ENCODE results near the gene CDH23. TPM values are rescaled to one million over a fixed set of nuclear protein-coding genes. Genes with fewer than 3 reads are reported as not detected.
A peak's percentile ranks its signal among the peaks of the same experiment; 100 is the strongest.

CDH23 gene
- total RNA-seq, 2 experiments from 2014 or later, result 0.16 to 0.61 TPM

GRCh38 chr10:71720288-71720687, 323.6 kb downstream of the CDH23 start:
- Mint-ChIP-seq H3K9me3 (ENCODE audit: low read depth) (no peaks in the 10 kb centered on the region), H3K4me3 (no peak overlapping the region), H3K27me3 (peaks cover 3% of the 10 kb centered on the region), H3K4me1 (peaks cover 11% of the 10 kb centered on the region), H3K27ac (no peak overlapping the region), H3K36me3 (no peaks in the 10 kb centered on the region)
- DNase-seq (no peak), ATAC-seq (no peak)
- CTCF ChIA-PET, result interaction anchor here (2.9 to 16.3 kb wide), 3 partner anchors 12 to 53 kb away, joined by 9 to 235 read pairs (median 12); partner anchors contain the start of gene VSIR

- Mint-ChIP-seq H3K36me3 (no peaks in the 10 kb centered on the region), H3K9me3 (ENCODE audit: low read depth) (no peaks in the 10 kb centered on the region), H3K4me3 (no peak overlapping the region), H3K27me3 (peaks cover 3% of the 10 kb centered on the region), H3K4me1 (peaks cover 20% of the 10 kb centered on the region), H3K27ac (no peak overlapping the region)
- DNase-seq, result no peak
- CTCF ChIA-PET, result interaction anchor here (1.2 to 3.1 kb wide), 3 partner anchors 9 to 52 kb away, joined by 3 to 9 read pairs (median 4); partner anchors contain the start of gene VSIR
- ATAC-seq, result no peak
These were observed 324.6 kb downstream of the CDH23 start for GRCh38 chr10:71721313-71721712.

GRCh38 chr10:71722849-71723248, 326.1 kb downstream of the CDH23 start:
- H3K9me3 Mint-ChIP-seq (ENCODE audit: low read depth), result no peaks in the 10 kb centered on the region
- peaks cover 35% of the 10 kb centered on the region for H3K4me1 Mint-ChIP-seq
- H3K36me3 Mint-ChIP-seq, result no peaks in the 10 kb centered on the region
- DNase-seq, result no peak
- no peak for ATAC-seq
- no peak overlapping the region for H3K4me3 Mint-ChIP-seq
- peaks cover 3% of the 10 kb centered on the region for H3K27me3 Mint-ChIP-seq
- no peak overlapping the region for H3K27ac Mint-ChIP-seq
- CTCF ChIA-PET, result interaction anchor here (4.8 to 7.0 kb wide), 3 partner anchors 10 to 50 kb away, joined by 38 to 55 read pairs (median 42); partner anchors contain the start of gene VSIR

DNA sequence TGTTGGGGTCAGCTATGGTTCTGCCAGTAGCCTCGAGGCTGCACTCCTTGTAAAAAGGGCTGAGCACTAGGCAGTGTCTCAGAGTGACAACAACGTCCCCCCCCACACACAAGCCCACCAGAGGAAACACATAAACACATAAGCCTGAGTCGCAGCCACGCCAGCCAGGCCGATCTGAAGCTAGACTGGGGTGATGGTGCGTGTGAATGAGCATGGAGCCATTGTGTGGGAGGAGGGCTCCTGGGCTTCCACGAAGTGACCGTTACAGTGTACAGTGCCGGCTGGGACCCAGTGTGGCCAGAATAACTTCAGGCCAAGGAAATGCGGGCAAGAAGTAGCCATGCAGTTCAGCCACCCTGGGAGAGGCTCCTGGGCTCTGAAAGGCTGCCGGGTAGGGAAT, 326.6 kb downstream of the CDH23 start:
- CTCF ChIA-PET, result interaction anchor here (4.8 to 7.0 kb wide), 3 partner anchors 10 to 49 kb away, joined by 38 to 55 read pairs (median 42); partner anchors contain the start of gene VSIR
- peaks cover 3% of the 10 kb centered on the region for H3K27me3 Mint-ChIP-seq
- H3K27ac Mint-ChIP-seq, result no peak overlapping the region
- H3K9me3 Mint-ChIP-seq (ENCODE audit: low read depth), result no peaks in the 10 kb centered on the region
- DNase-seq (no peak), ATAC-seq (no peak)
- H3K4me3 Mint-ChIP-seq, result no peak overlapping the region
- no peaks in the 10 kb centered on the region for H3K36me3 Mint-ChIP-seq
- peaks cover 40% of the 10 kb centered on the region for H3K4me1 Mint-ChIP-seq

- no peak for DNase-seq
- no peaks in the 10 kb centered on the region for H3K36me3 Mint-ChIP-seq
- peaks cover 52% of the 10 kb centered on the region for H3K4me1 Mint-ChIP-seq
- no peaks in the 10 kb centered on the region for H3K9me3 Mint-ChIP-seq (ENCODE audit: low read depth)
- H3K27me3 Mint-ChIP-seq, result peaks cover 3% of the 10 kb centered on the region
- H3K4me3 Mint-ChIP-seq, result no peak overlapping the region
- CTCF ChIA-PET, result interaction anchor here (0.9 to 7.3 kb wide), 11 partner anchors 9 to 87 kb away, joined by 3 to 55 read pairs (median 27); partner anchors contain the start of gene VSIR
- no peak for ATAC-seq
- H3K27ac Mint-ChIP-seq, result no peak overlapping the region
These were observed 327.8 kb downstream of the CDH23 start for GRCh38 chr10:71724539-71724938.

- no peak overlapping the region for H3K4me3 Mint-ChIP-seq
- CTCF ChIA-PET, result interaction anchor here (1.0 to 7.3 kb wide), 15 partner anchors 8 to 88 kb away, joined by 3 to 55 read pairs (median 22); partner anchors contain the start of gene VSIR
- H3K4me1 Mint-ChIP-seq, result peaks cover 57% of the 10 kb centered on the region
- H3K9me3 Mint-ChIP-seq (ENCODE audit: low read depth), result no peaks in the 10 kb centered on the region
- H3K36me3 Mint-ChIP-seq, result no peaks in the 10 kb centered on the region
- no peak overlapping the region for H3K27ac Mint-ChIP-seq
- DNase-seq, result no peak
- ATAC-seq, result no peak
- peaks cover 3% of the 10 kb centered on the region for H3K27me3 Mint-ChIP-seq
These were observed 328.5 kb downstream of the CDH23 start for GRCh38 chr10:71725249-71725648.

GRCh38 chr10:71725998-71726579, 329.4 kb downstream of the CDH23 start:
- Mint-ChIP-seq H3K4me3 (peak overlapping the region; percentile 23), H3K4me1 (peaks cover 65% of the 10 kb centered on the region), H3K27me3 (peaks cover 3% of the 10 kb centered on the region), H3K27ac (peak overlapping the region; percentile 96), H3K9me3 (ENCODE audit: low read depth) (no peaks in the 10 kb centered on the region), H3K36me3 (no peaks in the 10 kb centered on the region)
- CTCF ChIA-PET, result interaction anchor here (1.0 to 7.3 kb wide), 19 partner anchors 9 to 171 kb away, joined by 3 to 55 read pairs (median 12); partner anchors contain the start of gene VSIR
- DNase-seq (peak; percentile 75), ATAC-seq (peak; percentile 48)

DNA sequence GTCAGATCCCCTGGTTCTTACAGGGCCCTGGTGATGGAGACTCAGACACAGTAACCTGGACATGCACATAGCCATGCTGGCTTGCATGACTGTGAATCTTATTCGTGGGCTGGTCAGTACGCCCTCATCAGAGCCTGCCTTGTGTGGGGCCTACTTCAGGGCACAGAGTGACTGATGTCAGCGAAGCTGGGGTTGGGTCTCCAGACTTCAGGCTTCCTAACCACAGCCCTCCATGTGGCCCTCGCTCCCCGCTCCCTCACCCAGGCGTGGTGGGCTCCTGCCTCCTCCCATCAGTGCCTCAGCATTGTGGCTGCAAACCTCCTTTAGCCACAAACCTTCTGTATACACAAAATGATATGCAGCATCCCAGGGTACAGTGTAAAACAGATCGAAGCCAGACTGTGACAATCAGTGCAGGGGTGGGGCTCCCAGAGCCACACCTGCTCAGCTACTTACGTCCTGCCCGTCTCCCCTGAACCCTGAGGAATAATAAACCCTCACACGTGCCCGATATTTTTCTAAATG, 329.9 kb downstream of the CDH23 start:
- CTCF ChIA-PET, result interaction anchor here (1.0 to 7.3 kb wide), 15 partner anchors 10 to 170 kb away, joined by 3 to 55 read pairs (median 22); partner anchors contain the start of gene VSIR
- ATAC-seq (peak; percentile 59), DNase-seq (peak; percentile 71)
- Mint-ChIP-seq H3K9me3 (ENCODE audit: low read depth) (no peaks in the 10 kb centered on the region), H3K27me3 (peaks cover 3% of the 10 kb centered on the region), H3K36me3 (no peaks in the 10 kb centered on the region), H3K4me1 (peaks cover 71% of the 10 kb centered on the region), H3K27ac (peak overlapping the region; percentile 96), H3K4me3 (peak overlapping the region; percentile 23)

GRCh38 chr10:71727105-71727737, 330.5 kb downstream of the CDH23 start:
- Mint-ChIP-seq H3K27me3 (no peaks in the 10 kb centered on the region), H3K27ac (peak overlapping the region; percentile 96), H3K36me3 (no peaks in the 10 kb centered on the region), H3K4me1 (peaks cover 77% of the 10 kb centered on the region), H3K9me3 (ENCODE audit: low read depth) (no peaks in the 10 kb centered on the region), H3K4me3 (peak overlapping the region; percentile 23)
- DNase-seq (peak; percentile 76), ATAC-seq (peak; percentile 45)
- CTCF ChIA-PET, result interaction anchor here (0.8 to 7.3 kb wide), 18 partner anchors 10 to 169 kb away, joined by 3 to 55 read pairs (median 14); partner anchors contain the start of gene VSIR

DNA sequence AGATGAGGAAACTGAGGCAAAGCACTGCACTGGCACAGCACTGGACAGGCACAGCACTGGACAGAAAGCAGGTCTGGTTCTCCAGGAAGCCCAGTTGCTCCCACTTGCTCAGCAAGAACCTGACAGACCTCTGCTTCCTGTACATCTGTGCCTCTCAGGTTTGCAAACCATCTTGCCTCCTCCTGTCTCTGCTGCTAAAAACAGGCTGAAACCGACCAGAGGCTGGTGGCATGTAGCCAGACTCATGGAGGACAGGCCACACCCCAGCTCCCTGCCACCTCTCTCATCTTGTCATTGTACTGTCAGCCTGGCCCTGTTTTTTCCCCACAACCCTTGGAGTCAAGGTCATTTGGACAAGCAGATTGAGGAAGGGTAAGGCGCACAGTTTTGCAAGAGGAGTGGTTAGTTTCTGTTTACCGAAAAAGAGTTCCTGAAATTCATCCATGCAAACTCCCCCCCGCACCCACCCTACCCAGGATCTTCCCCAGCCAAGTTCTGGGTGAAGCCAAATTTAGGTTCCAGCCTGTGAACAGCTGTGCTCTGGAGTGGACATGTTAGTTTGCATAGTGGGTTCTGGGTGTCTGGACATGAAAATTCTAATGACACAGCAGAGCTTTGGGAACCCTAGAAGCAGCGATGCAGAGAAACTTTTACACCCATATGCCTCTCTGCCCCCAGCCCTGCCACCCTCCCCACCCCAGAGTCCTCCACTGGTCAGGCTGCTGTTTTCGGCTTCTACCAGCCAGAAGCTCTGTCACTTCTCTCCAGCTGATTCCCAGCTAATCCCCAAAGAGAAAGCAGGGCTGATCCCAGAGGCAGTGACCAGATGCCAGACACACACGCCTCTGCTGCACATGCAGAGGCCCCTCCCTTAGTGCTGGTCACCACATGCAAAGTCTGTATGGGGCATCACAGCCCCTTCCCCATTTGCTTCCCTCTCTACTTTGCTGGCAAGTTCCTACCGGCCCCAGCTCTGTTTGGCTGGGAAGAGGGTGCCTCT, 331.3 kb downstream of the CDH23 start:
- Mint-ChIP-seq H3K9me3 (ENCODE audit: low read depth) (no peaks in the 10 kb centered on the region), H3K4me1 (peaks cover 85% of the 10 kb centered on the region), H3K27me3 (no peaks in the 10 kb centered on the region), H3K27ac (peak overlapping the region; percentile 96), H3K4me3 (peak overlapping the region; percentile 11), H3K36me3 (no peaks in the 10 kb centered on the region)
- CTCF ChIA-PET, result interaction anchor here (0.6 to 7.3 kb wide), 18 partner anchors 9 to 686 kb away, joined by 3 to 55 read pairs (median 14); partner anchors contain the start of gene VSIR
- peak; percentile 86 for DNase-seq
- peak; percentile 57 for ATAC-seq

DNA sequence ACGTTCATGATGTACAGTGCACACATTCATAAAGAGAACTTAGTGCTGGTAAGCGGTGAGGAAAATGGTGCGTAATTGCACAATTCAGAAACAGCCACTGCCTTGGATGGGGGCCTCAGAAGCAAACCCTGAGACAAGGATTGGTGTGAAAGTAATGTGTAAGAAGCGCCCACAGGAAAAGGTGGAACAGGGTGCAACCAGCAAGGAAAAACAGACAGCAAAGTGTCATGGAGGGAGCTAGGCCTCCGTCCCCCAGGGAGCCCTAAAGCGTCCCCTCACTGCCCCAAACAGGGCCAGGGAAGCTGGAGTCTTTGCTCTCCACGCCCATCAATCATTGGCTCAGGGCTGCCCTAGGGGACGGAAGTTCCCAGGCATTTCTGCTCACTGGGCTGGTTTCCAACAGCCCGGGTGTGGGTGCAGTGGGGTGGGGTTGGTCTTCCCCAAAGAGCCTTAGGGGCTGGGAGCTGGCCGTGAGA, 332.5 kb downstream of the CDH23 start:
- Mint-ChIP-seq H3K27me3 (no peaks in the 10 kb centered on the region), H3K4me3 (no peak overlapping the region), H3K9me3 (ENCODE audit: low read depth) (no peaks in the 10 kb centered on the region), H3K36me3 (no peaks in the 10 kb centered on the region), H3K4me1 (peaks cover 89% of the 10 kb centered on the region), H3K27ac (peak overlapping the region; percentile 96)
- CTCF ChIA-PET, result interaction anchor here (3.7 to 7.3 kb wide), 9 partner anchors 13 to 83 kb away, joined by 12 to 55 read pairs (median 31); partner anchors contain the start of gene VSIR
- ATAC-seq, result no peak
- DNase-seq, result no peak

GRCh38 chr10:71731791-71732190, 335.1 kb downstream of the CDH23 start:
- Mint-ChIP-seq H3K4me1 (peaks cover 94% of the 10 kb centered on the region), H3K9me3 (ENCODE audit: low read depth) (no peaks in the 10 kb centered on the region), H3K4me3 (no peak overlapping the region), H3K27me3 (no peaks in the 10 kb centered on the region), H3K36me3 (no peaks in the 10 kb centered on the region), H3K27ac (no peak overlapping the region)
- CTCF ChIA-PET, result interaction anchor here (1.2 to 7.3 kb wide), 8 partner anchors 10 to 80 kb away, joined by 3 to 40 read pairs (median 24); partner anchors contain the start of gene VSIR
- DNase-seq, result peak; percentile 72
- ATAC-seq, result no peak
